Progenitor cell of endocrine pancreas (in vitro differentiated cells): ENCODE measurements around the gene ZC3H12D. TPM values are rescaled to one million over a fixed set of nuclear protein-coding genes. Genes with fewer than 3 reads are reported as not detected.

Experiments
- DNase-seq: peaks from one replicate; pipeline ENCODE4 v3.0.0; 2021; ENCODE audit warnings: low spot score; ENCODE audit not compliant: unreplicated experiment
- H3K27ac Mint-ChIP-seq: 2 replicates; pipeline ENCODE4 v1.8.0; 2021; ENCODE audit warnings: mild to moderate bottlenecking, moderate library complexity, mixed read lengths
- H3K27me3 Mint-ChIP-seq: 2 replicates; pipeline ENCODE4 v1.8.0; 2021; ENCODE audit warnings: mixed read lengths
- H3K36me3 Mint-ChIP-seq: 2 replicates; pipeline ENCODE4 v1.8.0; 2022; ENCODE audit warnings: mixed read lengths; ENCODE audit not compliant: insufficient read depth
- H3K4me1 Mint-ChIP-seq: 2 replicates; pipeline ENCODE4 v1.8.0; 2021; ENCODE audit warnings: low read depth, mixed read lengths
- H3K4me3 Mint-ChIP-seq: 2 replicates; pipeline ENCODE4 v1.8.0; 2021; ENCODE audit warnings: low read depth, mild to moderate bottlenecking, moderate library complexity, mixed read lengths
- H3K9me3 Mint-ChIP-seq: 2 replicates; pipeline ENCODE4 v1.8.0; 2021; ENCODE audit warnings: low read depth, mixed read lengths
- total RNA-seq: library from RNA; stranded (reverse); gene quantifications from 2 replicates; pipeline ENCODE4 v1.2.1, GENCODE V29; 2021
- TF ChIP-seq, protein P1 (sequence below): fragments of 200-600 bp; sonication (generic); IDR thresholded peaks from one replicate; pipeline ENCODE4 v1.5.0; 2021; ENCODE audit warnings: antibody characterized with exemption, mild to moderate bottlenecking; ENCODE audit not compliant: unreplicated experiment

Gene ZC3H12D
- total RNA-seq, 1 donor from 2014 or later = 0.48 TPM

DNA sequence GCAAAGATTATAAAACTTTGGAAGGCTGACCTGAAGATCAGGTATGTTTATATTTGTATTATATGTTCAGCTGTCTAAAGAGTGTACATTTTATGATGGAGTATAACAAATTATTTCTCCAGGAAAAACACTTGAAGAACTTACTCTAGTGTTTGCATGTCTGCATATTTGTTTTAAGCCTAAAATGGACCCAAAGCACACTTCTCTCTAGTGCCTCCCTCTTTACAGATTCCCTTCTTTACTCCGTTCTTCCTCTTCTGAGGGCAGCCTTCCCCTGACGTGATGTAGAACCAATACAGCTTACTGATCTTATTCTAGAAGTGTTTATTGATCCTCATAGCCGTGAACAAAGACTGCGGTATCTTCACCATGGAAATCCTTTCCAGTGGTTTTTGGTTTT is 70.8 kb downstream of the ZC3H12D start:
- TF ChIP-seq, protein P1, sequence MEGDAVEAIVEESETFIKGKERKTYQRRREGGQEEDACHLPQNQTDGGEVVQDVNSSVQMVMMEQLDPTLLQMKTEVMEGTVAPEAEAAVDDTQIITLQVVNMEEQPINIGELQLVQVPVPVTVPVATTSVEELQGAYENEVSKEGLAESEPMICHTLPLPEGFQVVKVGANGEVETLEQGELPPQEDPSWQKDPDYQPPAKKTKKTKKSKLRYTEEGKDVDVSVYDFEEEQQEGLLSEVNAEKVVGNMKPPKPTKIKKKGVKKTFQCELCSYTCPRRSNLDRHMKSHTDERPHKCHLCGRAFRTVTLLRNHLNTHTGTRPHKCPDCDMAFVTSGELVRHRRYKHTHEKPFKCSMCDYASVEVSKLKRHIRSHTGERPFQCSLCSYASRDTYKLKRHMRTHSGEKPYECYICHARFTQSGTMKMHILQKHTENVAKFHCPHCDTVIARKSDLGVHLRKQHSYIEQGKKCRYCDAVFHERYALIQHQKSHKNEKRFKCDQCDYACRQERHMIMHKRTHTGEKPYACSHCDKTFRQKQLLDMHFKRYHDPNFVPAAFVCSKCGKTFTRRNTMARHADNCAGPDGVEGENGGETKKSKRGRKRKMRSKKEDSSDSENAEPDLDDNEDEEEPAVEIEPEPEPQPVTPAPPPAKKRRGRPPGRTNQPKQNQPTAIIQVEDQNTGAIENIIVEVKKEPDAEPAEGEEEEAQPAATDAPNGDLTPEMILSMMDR = no peak
- no peak overlapping the region for H3K27ac Mint-ChIP-seq
- H3K4me1 Mint-ChIP-seq = peaks cover 1% of the 10 kb centered on the region
- no peak for DNase-seq
- H3K9me3 Mint-ChIP-seq = peaks cover 19% of the 10 kb centered on the region
- H3K36me3 Mint-ChIP-seq = peaks cover 26% of the 10 kb centered on the region
- H3K4me3 Mint-ChIP-seq = no peak overlapping the region
- H3K27me3 Mint-ChIP-seq = no peaks in the 10 kb centered on the region

DNA sequence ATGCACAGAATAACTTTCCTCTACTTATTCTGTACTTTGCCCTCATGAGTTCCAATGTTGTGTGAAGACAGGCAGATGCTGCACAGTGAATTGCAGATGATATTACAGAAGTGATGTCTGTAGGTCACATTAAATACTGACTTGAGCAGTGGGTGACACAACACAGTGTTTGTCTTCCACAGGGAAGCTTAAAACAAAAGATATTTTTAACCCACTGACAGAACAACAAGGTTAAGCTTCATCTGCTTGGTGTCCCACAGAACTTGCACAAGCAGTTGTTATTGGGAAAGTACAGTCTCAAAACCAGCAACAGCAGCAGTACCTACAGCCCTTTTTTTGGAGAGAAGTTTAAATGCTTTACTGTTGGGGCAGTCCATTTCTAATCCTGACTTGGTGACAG is 74.3 kb downstream of the ZC3H12D start:
- H3K4me1 Mint-ChIP-seq = peaks cover 1% of the 10 kb centered on the region
- H3K4me3 Mint-ChIP-seq = no peak overlapping the region
- peaks cover 7% of the 10 kb centered on the region for H3K9me3 Mint-ChIP-seq
- peaks cover 23% of the 10 kb centered on the region for H3K36me3 Mint-ChIP-seq
- no peak overlapping the region for H3K27ac Mint-ChIP-seq
- H3K27me3 Mint-ChIP-seq = no peaks in the 10 kb centered on the region
- no peak for DNase-seq
- TF ChIP-seq, protein P1 = no peak

DNA sequence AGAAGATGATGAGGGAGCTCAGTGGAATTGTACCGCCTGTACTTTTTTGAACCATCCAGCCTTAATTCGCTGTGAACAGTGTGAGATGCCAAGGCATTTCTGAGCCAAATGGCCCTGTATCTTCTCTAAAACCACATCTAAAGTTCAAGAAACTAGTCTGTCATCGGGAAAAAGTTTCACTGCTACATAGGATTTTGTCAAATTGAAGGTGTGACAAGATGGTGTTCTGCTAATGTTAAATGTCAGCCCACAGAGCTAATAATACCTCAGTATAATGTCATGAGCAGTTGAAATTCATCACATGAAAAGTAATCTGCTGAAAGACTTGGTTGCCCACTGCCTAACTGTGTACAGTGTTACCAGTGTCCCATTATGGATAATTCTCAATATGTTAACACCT is 75.2 kb downstream of the ZC3H12D start:
- no peak overlapping the region for H3K27ac Mint-ChIP-seq
- TF ChIP-seq, protein P1 = no peak
- H3K27me3 Mint-ChIP-seq = no peaks in the 10 kb centered on the region
- no peak for DNase-seq
- peaks cover 25% of the 10 kb centered on the region for H3K36me3 Mint-ChIP-seq
- peaks cover under 1% of the 10 kb centered on the region for H3K9me3 Mint-ChIP-seq
- H3K4me3 Mint-ChIP-seq = no peak overlapping the region
- peaks cover 1% of the 10 kb centered on the region for H3K4me1 Mint-ChIP-seq

DNA sequence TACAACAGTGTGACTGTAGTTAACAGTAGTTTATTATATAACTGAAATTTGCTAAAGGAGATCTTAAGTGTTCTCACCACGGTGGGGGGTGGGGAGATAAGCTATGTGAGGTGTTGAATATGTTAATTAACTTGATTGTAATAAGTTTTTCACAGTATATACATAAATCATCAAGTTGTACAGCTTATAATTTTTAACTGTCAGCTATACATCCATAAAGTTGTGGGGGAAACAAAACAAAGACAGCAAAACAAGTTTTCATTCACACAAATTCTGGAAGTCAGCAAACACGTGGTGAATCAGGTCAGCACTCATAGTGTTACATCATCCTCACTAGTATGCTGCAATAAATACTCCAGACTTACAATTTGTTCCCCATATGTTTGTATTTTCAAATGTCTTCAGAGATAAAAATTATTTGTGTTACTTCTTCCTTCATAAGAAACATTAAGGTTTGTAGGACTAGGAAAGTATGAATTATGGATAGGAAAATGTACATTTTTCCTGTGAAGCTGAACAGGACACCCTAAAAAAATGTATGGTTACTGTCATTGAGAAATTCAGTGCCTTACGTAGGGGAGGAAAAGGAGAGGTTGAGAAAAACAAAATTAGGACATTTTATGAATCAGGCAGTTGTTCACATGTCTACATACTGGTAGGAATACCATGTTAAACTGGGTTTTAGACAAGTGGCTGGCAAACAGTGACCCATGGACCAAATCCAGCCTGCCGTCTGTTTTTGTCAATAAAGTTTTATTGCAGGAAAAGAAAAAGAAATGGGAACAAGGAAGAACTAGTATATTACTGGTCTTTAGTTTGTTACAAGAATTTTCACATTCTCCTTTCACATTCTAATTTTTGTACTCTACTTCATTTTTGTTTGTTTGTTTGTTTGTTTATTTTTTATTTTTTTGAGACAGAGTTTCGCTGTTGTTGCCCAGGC is 78.7 kb downstream of the ZC3H12D start:
- peaks cover 38% of the 10 kb centered on the region for H3K36me3 Mint-ChIP-seq
- TF ChIP-seq, protein P1 = no peak
- H3K27me3 Mint-ChIP-seq = no peaks in the 10 kb centered on the region
- peaks cover 4% of the 10 kb centered on the region for H3K9me3 Mint-ChIP-seq
- no peak overlapping the region for H3K27ac Mint-ChIP-seq
- no peaks in the 10 kb centered on the region for H3K4me1 Mint-ChIP-seq
- H3K4me3 Mint-ChIP-seq = no peak overlapping the region
- DNase-seq = no peak

DNA sequence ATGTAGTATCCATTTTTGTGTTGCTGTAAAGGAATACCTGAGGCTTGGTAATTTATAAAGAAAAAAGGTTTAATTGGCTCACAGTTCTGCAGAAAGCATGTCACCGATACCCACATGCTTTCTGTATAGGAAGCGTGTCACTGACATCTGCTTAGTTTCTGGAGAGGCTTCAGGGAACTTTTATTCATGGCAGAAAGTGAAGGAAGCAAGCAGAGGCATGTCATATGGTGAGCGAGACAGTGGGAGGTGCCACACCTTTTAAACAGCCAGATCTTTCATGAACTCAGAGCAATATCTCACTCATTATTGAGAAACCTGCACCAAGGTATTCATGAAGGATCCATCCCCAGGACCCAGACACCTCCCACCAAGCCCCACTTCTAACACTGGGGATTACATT is 81.3 kb downstream of the ZC3H12D start:
- DNase-seq = no peak
- Mint-ChIP-seq H3K27me3 (no peaks in the 10 kb centered on the region), H3K27ac (no peak overlapping the region), H3K36me3 (peaks cover 51% of the 10 kb centered on the region), H3K9me3 (peaks cover 4% of the 10 kb centered on the region), H3K4me1 (no peaks in the 10 kb centered on the region), H3K4me3 (no peak overlapping the region)
- TF ChIP-seq, protein P1 = no peak
